CD8-positive, alpha-beta memory T cell (primary cell): ENCODE results near the gene EPHB1. TPM values are rescaled to one million over a fixed set of nuclear protein-coding genes. Genes with fewer than 3 reads are reported as not detected.
"Not testable (repeated sequence)": the region's sequence is repeated elsewhere in the genome, so short reads cannot be mapped to it uniquely, and the experiment has no call there.

ENCODE experiments used
- CTCF ChIA-PET: fragments of 350-600 bp; sonication (Branson Sonifier 250); formaldehyde crosslinking; loops from one replicate; lab custom pipeline; 2021; ENCODE audit warnings: antibody characterized with exemption; lab: Charles Lee
- POLR2A ChIA-PET: fragments of 350-600 bp; sonication (Branson Sonifier 250); formaldehyde crosslinking; loops from one replicate; lab custom pipeline; 2021; ENCODE audit warnings: antibody characterized with exemption; lab: Charles Lee
- DNase-seq, 5 donors: peaks; one replicate each; pipeline versions ENCODE4 v3.0.0 to v3.0.0-alpha.2; 2020 to 2022; ENCODE audit warnings: mixed read lengths in 1 of 5
- H3K27ac ChIP-seq: one replicate; pipeline ENCODE4 v1.7.0; 2013; ENCODE audit warnings: low read depth, mild to moderate bottlenecking, low read length, moderate library complexity
- H3K27me3 ChIP-seq: 2 replicates; pipeline ENCODE4 v1.7.0; 2013; ENCODE audit warnings: low read length, mild to moderate bottlenecking; ENCODE audit not compliant: insufficient read depth, poor library complexity, severe bottlenecking
- H3K36me3 ChIP-seq: 2 replicates; pipeline ENCODE4 v1.7.0; 2013; ENCODE audit warnings: mild to moderate bottlenecking, low read length, moderate library complexity; ENCODE audit not compliant: insufficient read depth
- H3K4me1 ChIP-seq: 2 replicates; pipeline ENCODE4 v1.7.0; 2013; ENCODE audit warnings: mild to moderate bottlenecking, low read length, moderate library complexity; ENCODE audit not compliant: insufficient read depth
- H3K4me3 ChIP-seq: 2 replicates; pipeline ENCODE4 v1.7.0; 2013; ENCODE audit warnings: mild to moderate bottlenecking, low read length
- H3K9me3 ChIP-seq: 2 replicates; pipeline ENCODE4 v1.7.0; 2013; ENCODE audit warnings: mild to moderate bottlenecking, low read length
- H3K27ac Mint-ChIP-seq, 8 donors: one replicate each; pipeline ENCODE4 v1.8.0; 2020 to 2021; ENCODE audit warnings: mixed read lengths in 8 of 8, mild to moderate bottlenecking in 6 of 8, inconsistent platforms in 3 of 8, moderate library complexity in 3 of 8
- H3K27me3 Mint-ChIP-seq, 2 donors: one replicate each; pipeline ENCODE4 v1.8.0; 2020 to 2021; ENCODE audit warnings: mixed read lengths in 2 of 2, mild to moderate bottlenecking in 1 of 2, moderate library complexity in 1 of 2
- H3K36me3 Mint-ChIP-seq, 3 donors: one replicate each; pipeline ENCODE4 v1.8.0; 2020 to 2021; ENCODE audit warnings: mixed read lengths in 3 of 3, inconsistent platforms in 1 of 3, mild to moderate bottlenecking in 1 of 3
- H3K4me1 Mint-ChIP-seq, 3 donors: one replicate each; pipeline ENCODE4 v1.8.0; 2020 to 2021; ENCODE audit warnings: mixed read lengths in 3 of 3, inconsistent platforms in 1 of 3, mild to moderate bottlenecking in 1 of 3
- H3K4me3 Mint-ChIP-seq, 7 donors: one replicate each; pipeline ENCODE4 v1.8.0; 2020 to 2021; ENCODE audit warnings: mixed read lengths in 7 of 7, mild to moderate bottlenecking in 6 of 7, moderate library complexity in 4 of 7, inconsistent platforms in 2 of 7
- H3K9me3 Mint-ChIP-seq, 5 donors: one replicate each; pipeline ENCODE4 v1.8.0; 2020 to 2022; ENCODE audit warnings: mixed read lengths in 5 of 5, mild to moderate bottlenecking in 3 of 5, moderate library complexity in 2 of 5, inconsistent platforms in 1 of 5
- polyA plus RNA-seq: library from polyadenylated mRNA; unstranded; fragments of 300-500 nt; fragmentation: Illumina TruSeq; gene quantifications from one replicate; pipeline ENCODE4 v1.2.3, GENCODE V29; 2021
- total RNA-seq, 2 experiments: library from RNA; stranded (reverse); gene quantifications; one replicate each; pipeline ENCODE4 v1.2.3, GENCODE V29; 2021

The EPHB1 gene
- total and polyA plus RNA-seq, 3 experiments from 2014 or later: 0.10 TPM; not detected in 2

GRCh38 chr3:134992586-134992985, 197.5 kb downstream of the EPHB1 start:
- Histone ChIP-seq H3K4me1 (no peaks in the 10 kb centered on the region), H3K27me3 (no peaks in the 10 kb centered on the region), H3K36me3 (no peaks in the 10 kb centered on the region), H3K4me3 (no peak overlapping the region), H3K9me3 (no peaks in the 10 kb centered on the region), H3K27ac (no peak overlapping the region)
- ChIA-PET CTCF (no interaction called here), POLR2A (no interaction called here)
- no peaks in the 10 kb centered on the region for H3K27me3 Mint-ChIP-seq
- no peak overlapping the region for H3K27ac Mint-ChIP-seq
- no peak overlapping the region for H3K4me3 Mint-ChIP-seq
- H3K4me1 Mint-ChIP-seq: no peaks in the 10 kb centered on the region
- no peak for DNase-seq
- H3K36me3 Mint-ChIP-seq: no peaks in the 10 kb centered on the region
- peaks cover 0 to 3% (median 0%) of the 10 kb centered on the region in 5 donors for H3K9me3 Mint-ChIP-seq

DNA sequence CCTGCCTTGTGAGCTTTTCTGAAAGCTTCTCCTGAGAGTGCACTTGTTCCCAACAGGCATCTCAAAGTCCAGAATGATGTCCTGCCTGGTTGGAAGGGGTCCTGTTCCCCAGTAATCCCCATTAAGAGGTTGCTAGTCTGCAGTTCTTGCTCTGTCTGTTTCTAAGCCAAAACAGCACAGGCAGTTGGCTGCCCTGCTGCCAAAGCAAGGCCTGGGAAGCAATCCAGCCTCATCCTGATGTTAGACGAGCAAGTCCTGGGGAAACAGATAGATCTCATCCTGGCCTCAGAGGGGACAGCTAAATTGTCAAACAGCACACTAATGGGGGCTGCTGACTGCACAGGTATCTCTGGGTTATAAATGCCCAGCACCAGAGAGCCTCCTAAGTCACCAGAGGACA, 198.0 kb downstream of the EPHB1 start:
- H3K9me3 Mint-ChIP-seq: peaks cover 0 to 3% (median 0%) of the 10 kb centered on the region in 5 donors
- ChIA-PET POLR2A (no interaction called here), CTCF (no interaction called here)
- H3K4me3 Mint-ChIP-seq: no peak overlapping the region
- H3K27ac ChIP-seq: no peak overlapping the region
- H3K9me3 ChIP-seq: no peaks in the 10 kb centered on the region
- no peaks in the 10 kb centered on the region for H3K27me3 Mint-ChIP-seq
- H3K4me3 ChIP-seq: no peak overlapping the region
- no peaks in the 10 kb centered on the region for H3K4me1 ChIP-seq
- H3K36me3 ChIP-seq: no peaks in the 10 kb centered on the region
- no peak overlapping the region for H3K27ac Mint-ChIP-seq
- DNase-seq: no peak
- H3K4me1 Mint-ChIP-seq: no peaks in the 10 kb centered on the region
- no peaks in the 10 kb centered on the region for H3K36me3 Mint-ChIP-seq
- H3K27me3 ChIP-seq: no peaks in the 10 kb centered on the region

GRCh38 chr3:134998158-134998557, 203.1 kb downstream of the EPHB1 start:
- Mint-ChIP-seq H3K36me3 (no peaks in the 10 kb centered on the region), H3K9me3 (peaks cover 0 to 4% (median 0%) of the 10 kb centered on the region in 5 donors), H3K27me3 (peaks cover 0 to 5% of the 10 kb centered on the region in 2 donors), H3K4me1 (no peaks in the 10 kb centered on the region), H3K27ac (no peak overlapping the region), H3K4me3 (no peak overlapping the region)
- Histone ChIP-seq H3K4me3 (no peak overlapping the region), H3K27ac (no peak overlapping the region), H3K36me3 (no peaks in the 10 kb centered on the region), H3K27me3 (no peaks in the 10 kb centered on the region), H3K4me1 (no peaks in the 10 kb centered on the region), H3K9me3 (no peaks in the 10 kb centered on the region)
- DNase-seq: no peak
- POLR2A ChIA-PET: no interaction called here
- CTCF ChIA-PET: no interaction called here

DNA sequence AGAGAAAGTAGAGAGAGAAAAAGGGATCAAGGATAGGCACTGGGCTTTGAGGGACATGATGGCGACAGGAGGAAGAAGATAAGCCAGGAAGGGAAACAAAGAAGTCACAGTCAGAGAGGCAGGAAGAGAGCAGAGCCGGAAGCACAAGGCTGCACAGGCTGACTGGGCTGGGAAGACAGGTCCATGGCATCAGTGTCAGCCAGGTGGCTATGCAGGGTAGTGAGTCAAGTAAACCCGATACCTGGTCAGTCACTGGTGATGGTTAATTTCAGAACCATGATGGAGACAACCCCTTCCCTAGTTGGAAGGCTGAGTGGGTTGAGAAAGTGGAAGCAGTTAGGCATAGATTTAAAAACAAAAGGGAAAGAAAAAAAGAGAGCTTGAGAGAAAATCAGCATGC, 203.8 kb downstream of the EPHB1 start:
- H3K27me3 Mint-ChIP-seq: peaks cover 0 to 5% of the 10 kb centered on the region in 2 donors
- POLR2A ChIA-PET: no interaction called here

DNA sequence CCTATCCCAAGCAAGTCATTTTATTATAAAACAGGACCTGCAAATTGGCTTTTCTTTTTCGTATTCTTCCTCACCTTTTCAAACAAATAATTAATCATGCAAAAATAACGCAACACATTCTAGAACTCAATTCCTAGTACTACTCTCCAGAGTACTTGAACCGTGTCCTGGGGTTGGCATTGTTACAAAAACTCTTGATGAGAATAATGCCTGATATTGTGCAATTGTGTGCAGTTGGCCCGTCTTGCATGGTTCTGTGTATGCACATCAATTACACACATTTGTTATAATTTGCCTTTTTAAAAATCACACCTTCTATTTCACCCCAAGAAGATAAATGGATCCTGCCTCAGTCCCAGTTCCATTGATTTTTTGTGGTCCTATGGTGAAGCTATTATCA, 205.4 kb downstream of the EPHB1 start:
- Histone ChIP-seq H3K4me1 (no peaks in the 10 kb centered on the region), H3K27me3 (no peaks in the 10 kb centered on the region), H3K27ac (no peak overlapping the region), H3K4me3 (no peak overlapping the region), H3K36me3 (no peaks in the 10 kb centered on the region), H3K9me3 (no peaks in the 10 kb centered on the region)
- H3K27me3 Mint-ChIP-seq: peaks cover 0 to 5% of the 10 kb centered on the region in 2 donors
- H3K27ac Mint-ChIP-seq: no peak overlapping the region
- ChIA-PET POLR2A (no interaction called here), CTCF (no interaction called here)
- no peak for DNase-seq
- H3K4me1 Mint-ChIP-seq: no peaks in the 10 kb centered on the region
- H3K9me3 Mint-ChIP-seq: peaks cover 0 to 4% (median 0%) of the 10 kb centered on the region in 5 donors
- no peaks in the 10 kb centered on the region for H3K36me3 Mint-ChIP-seq
- no peak overlapping the region for H3K4me3 Mint-ChIP-seq

More for the DNA sequence above, 203.8 kb downstream of the EPHB1 start:
- H3K36me3 ChIP-seq: no peaks in the 10 kb centered on the region
- H3K9me3 ChIP-seq: no peaks in the 10 kb centered on the region
- Mint-ChIP-seq H3K27ac (no peak overlapping the region), H3K4me1 (no peaks in the 10 kb centered on the region), H3K9me3 (peaks cover 0 to 4% (median 0%) of the 10 kb centered on the region in 5 donors), H3K36me3 (no peaks in the 10 kb centered on the region), H3K4me3 (no peak overlapping the region)
- no peak for DNase-seq
- H3K4me3 ChIP-seq: no peak overlapping the region
- no peaks in the 10 kb centered on the region for H3K4me1 ChIP-seq
- CTCF ChIA-PET: no interaction called here
- H3K27ac ChIP-seq: no peak overlapping the region
- H3K27me3 ChIP-seq: no peaks in the 10 kb centered on the region

DNA sequence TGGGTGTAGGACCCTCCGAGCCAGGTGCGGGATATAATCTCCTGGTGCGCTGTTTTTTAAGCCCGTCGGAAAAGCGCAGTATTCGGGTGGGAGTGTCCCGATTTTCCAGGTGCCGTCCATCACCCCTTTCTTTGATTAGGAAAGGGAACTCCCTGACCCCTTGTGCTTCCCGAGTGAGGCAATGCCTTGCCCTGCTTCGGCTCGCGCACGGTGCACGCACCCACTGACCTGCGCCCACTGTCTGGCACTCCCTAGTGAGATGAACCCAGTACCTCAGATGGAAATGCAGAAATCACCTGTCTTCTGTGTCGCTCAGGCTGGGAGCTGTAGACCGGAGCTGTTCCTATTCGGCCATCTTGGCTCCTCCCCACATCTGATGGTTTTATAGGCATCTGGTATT, 210.6 kb downstream of the EPHB1 start:
- H3K4me1 Mint-ChIP-seq, H3K36me3 Mint-ChIP-seq, DNase-seq, H3K4me3 ChIP-seq, H3K9me3 ChIP-seq, POLR2A ChIA-PET, H3K36me3 ChIP-seq, H3K27me3 Mint-ChIP-seq, H3K4me3 Mint-ChIP-seq, H3K27me3 ChIP-seq, H3K9me3 Mint-ChIP-seq, CTCF ChIA-PET, H3K27ac ChIP-seq, H3K4me1 ChIP-seq: not testable (repeated sequence)
- peak overlapping the region in 1 of 8 donors; percentile 56 for H3K27ac Mint-ChIP-seq

GRCh38 chr3:135007607-135008006, 212.5 kb downstream of the EPHB1 start:
- no peaks in the 10 kb centered on the region for H3K4me1 ChIP-seq
- H3K9me3 ChIP-seq: no peaks in the 10 kb centered on the region
- H3K36me3 Mint-ChIP-seq: no peaks in the 10 kb centered on the region
- no peaks in the 10 kb centered on the region for H3K4me1 Mint-ChIP-seq
- H3K27ac ChIP-seq: no peak overlapping the region
- no peaks in the 10 kb centered on the region for H3K27me3 Mint-ChIP-seq
- H3K4me3 Mint-ChIP-seq: no peak overlapping the region
- H3K27ac Mint-ChIP-seq: no peak overlapping the region
- H3K9me3 Mint-ChIP-seq: peaks cover 0 to 6% (median 4%) of the 10 kb centered on the region in 5 donors
- H3K27me3 ChIP-seq: no peaks in the 10 kb centered on the region
- DNase-seq: no peak
- H3K4me3 ChIP-seq: no peak overlapping the region
- CTCF ChIA-PET: no interaction called here
- POLR2A ChIA-PET: no interaction called here
- H3K36me3 ChIP-seq: no peaks in the 10 kb centered on the region

DNA sequence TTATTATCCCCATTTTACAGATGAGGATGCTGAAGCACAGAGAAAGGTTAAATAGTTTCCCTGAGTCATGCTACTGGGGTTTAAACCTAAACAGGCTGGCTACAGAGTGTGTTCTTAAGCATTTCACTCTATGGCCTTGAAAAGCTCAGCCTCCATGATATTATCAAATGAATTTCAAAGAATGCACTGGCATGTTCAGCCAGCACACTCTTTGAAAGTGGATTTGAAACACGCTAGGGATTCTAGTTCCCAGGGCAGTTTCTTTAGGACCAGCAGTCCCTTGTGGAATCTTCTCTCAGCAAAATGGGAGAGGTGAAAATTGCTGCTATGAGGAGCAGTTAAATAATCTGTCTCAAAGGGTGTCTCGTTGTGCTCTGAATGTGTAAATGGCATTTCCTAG, 213.3 kb downstream of the EPHB1 start:
- H3K27me3 ChIP-seq: no peaks in the 10 kb centered on the region
- no peak overlapping the region for H3K27ac Mint-ChIP-seq
- no peak overlapping the region for H3K4me3 Mint-ChIP-seq
- no peaks in the 10 kb centered on the region for H3K36me3 Mint-ChIP-seq
- no peaks in the 10 kb centered on the region for H3K36me3 ChIP-seq
- H3K9me3 Mint-ChIP-seq: peaks cover 0 to 6% (median 4%) of the 10 kb centered on the region in 5 donors
- no peaks in the 10 kb centered on the region for H3K4me1 ChIP-seq
- H3K27ac ChIP-seq: no peak overlapping the region
- DNase-seq: no peak
- H3K9me3 ChIP-seq: no peaks in the 10 kb centered on the region
- H3K4me1 Mint-ChIP-seq: no peaks in the 10 kb centered on the region
- ChIA-PET POLR2A (no interaction called here), CTCF (no interaction called here)
- H3K27me3 Mint-ChIP-seq: no peaks in the 10 kb centered on the region
- H3K4me3 ChIP-seq: no peak overlapping the region

DNA sequence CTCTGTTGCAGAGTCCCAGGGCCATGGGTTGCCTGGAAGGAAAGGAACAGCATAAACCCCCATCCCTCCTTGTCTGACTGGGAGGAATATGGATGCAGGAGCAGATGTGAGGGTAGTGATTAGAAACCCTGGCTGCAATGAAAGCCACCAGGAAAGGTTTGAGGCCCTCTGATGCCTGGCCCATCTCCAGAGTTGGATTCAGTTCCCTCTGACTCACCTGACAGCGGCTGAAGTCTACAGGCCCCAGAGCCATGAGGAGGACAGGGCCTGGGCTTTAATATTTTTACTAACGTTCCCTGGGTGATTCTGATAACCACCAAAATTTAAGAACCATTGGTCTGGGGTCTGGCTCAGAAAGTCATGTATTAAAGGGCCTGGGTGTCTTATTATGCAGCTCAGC, 214.0 kb downstream of the EPHB1 start:
- no peaks in the 10 kb centered on the region for H3K4me1 ChIP-seq
- no peak overlapping the region for H3K4me3 ChIP-seq
- H3K27ac ChIP-seq: no peak overlapping the region
- no peak overlapping the region for H3K27ac Mint-ChIP-seq
- POLR2A ChIA-PET: no interaction called here
- CTCF ChIA-PET: no interaction called here
- H3K9me3 ChIP-seq: no peaks in the 10 kb centered on the region
- no peaks in the 10 kb centered on the region for H3K36me3 ChIP-seq
- H3K4me3 Mint-ChIP-seq: no peak overlapping the region
- H3K4me1 Mint-ChIP-seq: no peaks in the 10 kb centered on the region
- H3K9me3 Mint-ChIP-seq: peaks cover 0 to 6% (median 4%) of the 10 kb centered on the region in 5 donors
- no peaks in the 10 kb centered on the region for H3K27me3 Mint-ChIP-seq
- DNase-seq: no peak
- no peaks in the 10 kb centered on the region for H3K36me3 Mint-ChIP-seq
- no peaks in the 10 kb centered on the region for H3K27me3 ChIP-seq
